Caco-2 (cell line): ENCODE results near the gene MEGF9. TPM values are rescaled to one million over a fixed set of nuclear protein-coding genes. Genes with fewer than 3 reads are reported as not detected.
"Not testable (repeated sequence)": the region's sequence is repeated elsewhere in the genome, so short reads cannot be mapped to it uniquely, and the experiment has no call there.

Experiments
- BruUV-seq: library from RNA; stranded (reverse); fragments of 400-500 nt; replicated peaks from 2 replicates; lab custom pipeline; 2021; lab: Mats Ljungman, UMichigan
- CTCF ChIA-PET: fragments of 300-600 bp; sonication (Branson Sonifier 250); formaldehyde crosslinking; loops from one replicate; lab custom pipeline; 2022; ENCODE audit warnings: antibody characterized with exemption; lab: Charles Lee
- POLR2A ChIA-PET: fragments of 300-600 bp; sonication (Branson Sonifier 250); formaldehyde crosslinking; loops from one replicate; lab custom pipeline; 2022; ENCODE audit warnings: antibody characterized with exemption; lab: Charles Lee
- DNase-seq, 2 experiments: peaks; one replicate each; pipeline versions ENCODE4 v3.0.0 to v3.0.0-alpha.2; 2020 to 2022
- H3K27me3 ChIP-seq: replicated peaks from 2 replicates; pipeline ENCODE4 v1.6.0; 2011; ENCODE audit warnings: low read length; ENCODE audit not compliant: control insufficient read depth, insufficient read depth
- H3K36me3 ChIP-seq: 2 replicates; pipeline ENCODE4 v1.5.1; 2011; ENCODE audit warnings: low read length; ENCODE audit not compliant: control insufficient read depth, insufficient read depth
- H3K4me1 ChIP-seq: fragments of 250-450 bp; sonication (Bioruptor Pico); 2 replicates; pipeline ENCODE4 v1.5.1; 2020; ENCODE audit warnings: mild to moderate bottlenecking
- H3K4me3 ChIP-seq: 2 replicates; pipeline ENCODE4 v1.5.1; 2011; ENCODE audit warnings: low read depth, mild to moderate bottlenecking, control low read depth, low read length
- H3K9me3 ChIP-seq: fragments of 250-450 bp; sonication (Bioruptor Pico); 2 replicates; pipeline ENCODE4 v1.5.1; 2020; ENCODE audit warnings: mild to moderate bottlenecking, moderate library complexity
- H3K27ac Mint-ChIP-seq: one replicate; pipeline ENCODE4 v1.8.0; 2022; ENCODE audit warnings: mixed read lengths; ENCODE audit not compliant: unreplicated experiment
- H3K27me3 Mint-ChIP-seq: one replicate; pipeline ENCODE4 v1.8.0; 2022; ENCODE audit warnings: mixed read lengths; ENCODE audit not compliant: insufficient read depth, unreplicated experiment
- H3K36me3 Mint-ChIP-seq: one replicate; pipeline ENCODE4 v1.8.0; 2022; ENCODE audit warnings: mild to moderate bottlenecking, mixed read lengths; ENCODE audit not compliant: insufficient read depth, unreplicated experiment
- H3K4me1 Mint-ChIP-seq: one replicate; pipeline ENCODE4 v1.8.0; 2022; ENCODE audit warnings: low read depth, mixed read lengths; ENCODE audit not compliant: unreplicated experiment
- H3K4me3 Mint-ChIP-seq: one replicate; pipeline ENCODE4 v1.8.0; 2022; ENCODE audit warnings: mild to moderate bottlenecking, moderate library complexity, mixed read lengths; ENCODE audit not compliant: unreplicated experiment
- H3K9me3 Mint-ChIP-seq: one replicate; pipeline ENCODE4 v1.8.0; 2022; ENCODE audit warnings: mixed read lengths; ENCODE audit not compliant: unreplicated experiment
- CTCF ChIP-seq, 2 experiments: fragments of 200-600 bp in 1 of 2; IDR thresholded peaks; 1 replicate in 1 of 2; 2 replicates in 1 of 2; pipeline versions ENCODE4 v1.5.1 to v1.8.0; 2011 to 2022; ENCODE audit warnings: antibody characterized with exemption in 1 of 2, control low read depth in 1 of 2, inconsistent platforms in 1 of 2, low read depth in 1 of 2, low read length in 1 of 2, mild to moderate bottlenecking in 1 of 2, moderate library complexity in 1 of 2; ENCODE audit not compliant: insufficient read depth in 1 of 2, severe bottlenecking in 1 of 2, unreplicated experiment in 1 of 2
- intact Hi-C: fragments of 100-400 bp; cut with micrococcal nuclease; formaldehyde crosslinking; loops from one replicate; pipeline ENCODE4 v1.10.0; 2022; ENCODE audit not compliant: unreplicated experiment
- total RNA-seq: library from RNA; stranded (reverse); gene quantifications from 2 replicates; pipeline ENCODE4 v1.2.3, GENCODE V29; 2022

Gene MEGF9
- total RNA-seq, 1 experiment from 2014 or later: 2.9 TPM

GRCh38 chr9:120642129-120642770, 72.0 kb downstream of the MEGF9 start:
- CTCF ChIA-PET: interaction anchor here (0.5 kb wide), 1 partner anchor 918 kb away, joined by 4 read pairs; no protein-coding TSS in a partner anchor
- BruUV-seq: no TSS peak

GRCh38 chr9:120640874-120641273, 73.4 kb downstream of the MEGF9 start:
- H3K27me3 ChIP-seq, DNase-seq, H3K9me3 Mint-ChIP-seq, H3K27me3 Mint-ChIP-seq, H3K36me3 ChIP-seq, H3K4me3 Mint-ChIP-seq, H3K4me1 Mint-ChIP-seq, H3K4me1 ChIP-seq, H3K36me3 Mint-ChIP-seq, POLR2A ChIA-PET, BruUV-seq, CTCF ChIA-PET, H3K9me3 ChIP-seq, H3K27ac Mint-ChIP-seq, H3K4me3 ChIP-seq, intact Hi-C loops: not testable (repeated sequence)

More at GRCh38 chr9:120642129-120642770, 72.0 kb downstream of the MEGF9 start:
- Histone ChIP-seq H3K9me3 (no peaks in the 10 kb centered on the region), H3K4me3 (no peak overlapping the region), H3K27me3 (no peaks in the 10 kb centered on the region), H3K36me3 (no peaks in the 10 kb centered on the region), H3K4me1 (no peaks in the 10 kb centered on the region)
- H3K27ac Mint-ChIP-seq: no peak overlapping the region
- no peak for DNase-seq
- POLR2A ChIA-PET: no interaction called here
- no peaks in the 10 kb centered on the region for H3K4me1 Mint-ChIP-seq
- no peak overlapping the region for H3K4me3 Mint-ChIP-seq
- TF ChIP-seq CTCF (IDR thresholded peaks at IDR 0.05; ENCODE audit: insufficient read depth in 1 of 2, low read depth in 1 of 2, low read length in 1 of 2, severe bottlenecking in 1 of 2, unreplicated experiment in 1 of 2): no peak
- no peaks in the 10 kb centered on the region for H3K27me3 Mint-ChIP-seq
- H3K9me3 Mint-ChIP-seq: no peaks in the 10 kb centered on the region
- no peaks in the 10 kb centered on the region for H3K36me3 Mint-ChIP-seq
- intact Hi-C loops: no loop called here

DNA sequence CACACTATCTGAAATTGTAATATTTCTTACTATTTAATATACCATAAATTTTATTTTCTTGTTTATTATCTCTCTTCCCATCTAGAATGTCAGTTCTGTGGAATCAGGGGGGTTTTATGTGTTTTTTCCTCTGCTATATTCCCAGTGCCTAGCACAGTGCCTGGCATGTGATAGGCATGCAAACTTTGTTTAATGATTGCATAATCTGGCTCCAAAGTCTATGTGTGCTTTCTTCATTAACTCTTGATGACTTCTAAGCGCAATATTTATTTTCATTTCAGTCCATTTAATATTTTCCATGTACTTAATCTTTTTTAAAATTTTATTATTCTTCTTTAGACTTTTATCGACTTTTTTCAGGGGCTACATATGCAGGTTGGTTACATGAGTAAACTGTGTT, 73.9 kb downstream of the MEGF9 start:
- H3K9me3 Mint-ChIP-seq: peaks cover 8% of the 10 kb centered on the region
- Histone ChIP-seq H3K36me3 (no peaks in the 10 kb centered on the region), H3K4me3 (no peak overlapping the region), H3K9me3 (no peaks in the 10 kb centered on the region), H3K4me1 (no peaks in the 10 kb centered on the region), H3K27me3 (no peaks in the 10 kb centered on the region)
- BruUV-seq: no TSS peak
- H3K4me3 Mint-ChIP-seq: no peak overlapping the region
- ChIA-PET CTCF (no interaction called here), POLR2A (no interaction called here)
- no peaks in the 10 kb centered on the region for H3K36me3 Mint-ChIP-seq
- no peak for TF ChIP-seq CTCF (IDR thresholded peaks at IDR 0.05; ENCODE audit: insufficient read depth in 1 of 2, low read depth in 1 of 2, low read length in 1 of 2, severe bottlenecking in 1 of 2, unreplicated experiment in 1 of 2)
- H3K4me1 Mint-ChIP-seq: no peaks in the 10 kb centered on the region
- no peak overlapping the region for H3K27ac Mint-ChIP-seq
- intact Hi-C loops: no loop called here
- no peak for DNase-seq
- H3K27me3 Mint-ChIP-seq: no peaks in the 10 kb centered on the region
